Trophoblast cell (in vitro differentiated cells and primary cell): ENCODE data around the gene RPS19.

Experiments used
- DNase-seq, 2 donors: peaks; one replicate each; pipeline ENCODE4 v3.0.0-alpha.2; 2016
- H2AFZ ChIP-seq: 2 replicates; pipeline ENCODE4 v1.6.1; 2013; ENCODE audit warnings: low read length, moderate library complexity, mild to moderate bottlenecking; ENCODE audit not compliant: insufficient read depth, poor library complexity
- H2AK5ac ChIP-seq: 2 replicates; pipeline ENCODE4 v1.6.1; 2013; ENCODE audit warnings: mild to moderate bottlenecking, low read length
- H2BK120ac ChIP-seq: 2 replicates; pipeline ENCODE4 v1.6.1; 2013; ENCODE audit warnings: low read length, mild to moderate bottlenecking, moderate library complexity; ENCODE audit not compliant: insufficient read depth, poor library complexity
- H2BK12ac ChIP-seq: 2 replicates; pipeline ENCODE4 v1.6.1; 2013; ENCODE audit warnings: mild to moderate bottlenecking, low read length, moderate library complexity
- H2BK5ac ChIP-seq: 2 replicates; pipeline ENCODE4 v1.6.1; 2013; ENCODE audit warnings: low read length, low read depth, moderate library complexity, mild to moderate bottlenecking; ENCODE audit not compliant: poor library complexity
- H3K14ac ChIP-seq: 2 replicates; pipeline ENCODE4 v1.6.1; 2013; ENCODE audit warnings: mild to moderate bottlenecking, low read length
- H3K18ac ChIP-seq: 2 replicates; pipeline ENCODE4 v1.6.1; 2013; ENCODE audit warnings: mild to moderate bottlenecking, low read length
- H3K23ac ChIP-seq: 2 replicates; pipeline ENCODE4 v1.6.1; 2013; ENCODE audit warnings: low read length
- H3K27ac ChIP-seq: 2 replicates; pipeline ENCODE4 v1.5.1; 2013; ENCODE audit warnings: low read depth, mild to moderate bottlenecking, inconsistent platforms, low read length, moderate library complexity
- H3K27me3 ChIP-seq: 2 replicates; pipeline ENCODE4 v1.6.1; 2013; ENCODE audit warnings: inconsistent platforms, mild to moderate bottlenecking, low read length, moderate library complexity; ENCODE audit not compliant: insufficient read depth
- H3K36me3 ChIP-seq, 2 experiments: 1 replicate in 1 of 2; 2 replicates in 1 of 2; pipeline ENCODE4 v1.6.1; 2013; ENCODE audit warnings: low read length in 2 of 2, mild to moderate bottlenecking in 2 of 2, moderate library complexity in 1 of 2; ENCODE audit not compliant: insufficient read depth in 2 of 2, control insufficient read depth in 1 of 2
- H3K4ac ChIP-seq: 2 replicates; pipeline ENCODE4 v1.6.1; 2013; ENCODE audit warnings: low read depth, mild to moderate bottlenecking, low read length, moderate library complexity
- H3K4me1 ChIP-seq, 2 experiments: 1 replicate in 1 of 2; 2 replicates in 1 of 2; pipeline ENCODE4 v1.6.1; 2013; ENCODE audit warnings: low read length in 2 of 2, mild to moderate bottlenecking in 2 of 2, moderate library complexity in 1 of 2; ENCODE audit not compliant: insufficient read depth in 2 of 2, control insufficient read depth in 1 of 2
- H3K4me2 ChIP-seq: 2 replicates; pipeline ENCODE4 v1.6.1; 2013; ENCODE audit warnings: inconsistent platforms, mild to moderate bottlenecking, low read length, moderate library complexity
- H3K4me3 ChIP-seq: 2 replicates; pipeline ENCODE4 v1.5.1; 2013; ENCODE audit warnings: mild to moderate bottlenecking, low read depth, low read length, inconsistent platforms
- H3K79me1 ChIP-seq: one replicate; pipeline ENCODE4 v1.6.1; 2013; ENCODE audit warnings: low read length
- H3K79me2 ChIP-seq: 2 replicates; pipeline ENCODE4 v1.6.1; 2013; ENCODE audit warnings: low read length, mild to moderate bottlenecking; ENCODE audit not compliant: control insufficient read depth, insufficient read depth, poor library complexity
- H3K9ac ChIP-seq: 2 replicates; pipeline ENCODE4 v1.6.1; 2013; ENCODE audit warnings: mild to moderate bottlenecking, low read length
- H3K9me3 ChIP-seq: 2 replicates; pipeline ENCODE4 v1.6.1; 2013; ENCODE audit warnings: low read depth, mild to moderate bottlenecking, control low read depth, inconsistent platforms, low read length; ENCODE audit not compliant: insufficient read depth
- H4K12ac ChIP-seq: 2 replicates; pipeline ENCODE4 v1.6.1; 2013; ENCODE audit warnings: low read depth, mild to moderate bottlenecking, low read length, moderate library complexity
- H4K8ac ChIP-seq: 2 replicates; pipeline ENCODE4 v1.6.1; 2013; ENCODE audit warnings: low read depth, mild to moderate bottlenecking, low read length, moderate library complexity
- H4K91ac ChIP-seq: one replicate; pipeline ENCODE4 v1.6.1; 2013; ENCODE audit warnings: low read depth, mild to moderate bottlenecking, low read length, moderate library complexity
- WGBS: extraction: QIAGEN DNeasy Blood & Tissue Kit; methylation state at CpG from one replicate; pipeline ENCODE4 v1.1.7; 2013; ENCODE audit warnings: missing lambda C conversion rate; ENCODE audit not compliant: insufficient read length, insufficient coverage; ENCODE audit errors: extremely low coverage; 5-methylcytosine and 5-hydroxymethylcytosine counted together

RPS19 gene

DNA sequence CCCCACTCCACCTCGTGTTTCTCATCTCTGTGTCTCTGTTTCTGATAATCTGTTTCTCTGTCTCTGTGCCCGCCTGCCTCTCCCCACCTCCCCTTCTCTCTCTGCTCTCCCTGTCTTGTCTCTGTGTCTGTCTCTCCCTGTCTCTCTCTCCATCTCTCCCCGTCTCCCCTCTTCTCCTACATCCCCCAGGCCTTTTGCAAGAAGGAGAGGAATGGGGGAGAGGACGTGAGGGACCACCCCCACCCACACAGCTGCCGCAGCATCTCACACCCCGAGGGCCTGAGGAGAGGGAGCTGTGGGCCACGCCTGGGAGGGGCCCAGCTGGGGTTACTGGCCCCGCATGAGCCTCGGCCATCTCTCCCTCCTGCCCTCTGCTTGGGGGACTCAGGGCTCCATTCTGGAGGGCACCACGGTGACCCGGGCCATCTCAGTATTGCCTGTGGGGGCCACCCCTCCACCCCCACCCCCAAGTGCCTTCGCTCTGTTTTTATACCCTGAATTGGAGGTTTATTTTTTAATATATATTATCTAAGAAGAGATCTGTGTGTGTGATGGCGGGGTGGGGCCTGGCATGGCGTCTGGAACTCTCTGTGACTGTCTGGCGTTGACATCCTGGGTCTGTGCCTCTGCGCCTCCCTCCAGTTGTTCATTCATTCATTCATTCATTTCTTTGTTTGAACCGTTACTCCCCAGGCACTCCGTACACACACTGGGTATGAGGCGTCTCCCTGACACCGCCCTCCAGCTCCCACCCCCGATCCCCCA is 47.0 kb downstream of the RPS19 start:
- no peak overlapping the region for H2AK5ac ChIP-seq
- no peak overlapping the region for H2BK120ac ChIP-seq

GRCh38 chr19:41907994-41908615 is 48.0 kb downstream of the RPS19 start:
- no peak overlapping the region for H3K27ac ChIP-seq
- H3K79me1 ChIP-seq, result no peaks in the 10 kb centered on the region
- H4K91ac ChIP-seq, result no peak overlapping the region
- H3K9ac ChIP-seq, result no peak overlapping the region
- no peak overlapping the region for H4K12ac ChIP-seq
- H3K79me2 ChIP-seq, result no peaks in the 10 kb centered on the region
- H3K4ac ChIP-seq, result no peak overlapping the region
- no peak overlapping the region for H2AFZ ChIP-seq
- H3K36me3 ChIP-seq, result peaks cover 42 to 46% of the 10 kb centered on the region in 2 experiments
- peaks cover 5% of the 10 kb centered on the region for H3K9me3 ChIP-seq
- H3K4me3 ChIP-seq, result no peak overlapping the region
- H2BK120ac ChIP-seq, result no peak overlapping the region
- H2AK5ac ChIP-seq, result no peak overlapping the region
- no peak overlapping the region for H3K4me2 ChIP-seq
- WGBS, result no CpG with 5 or more reads among the region's 25 CpGs
- H4K8ac ChIP-seq, result no peak overlapping the region
- H2BK12ac ChIP-seq, result no peak overlapping the region
- no peak overlapping the region for H3K14ac ChIP-seq
- no peaks in the 10 kb centered on the region for H3K4me1 ChIP-seq
- H3K23ac ChIP-seq, result no peak overlapping the region
- peaks cover 20% of the 10 kb centered on the region for H3K27me3 ChIP-seq
- H3K18ac ChIP-seq, result no peak overlapping the region
- H2BK5ac ChIP-seq, result no peak overlapping the region
- no peak for DNase-seq

More for the DNA sequence above, 47.0 kb downstream of the RPS19 start:
- H3K36me3 ChIP-seq, result peaks cover 52 to 56% of the 10 kb centered on the region in 2 experiments
- no peak overlapping the region for H3K23ac ChIP-seq
- WGBS, result no CpG with 5 or more reads among the region's 21 CpGs
- peaks cover 13% of the 10 kb centered on the region for H3K27me3 ChIP-seq
- H3K9me3 ChIP-seq, result peaks cover 5% of the 10 kb centered on the region
- no peak overlapping the region for H2BK12ac ChIP-seq
- H3K4me1 ChIP-seq, result no peaks in the 10 kb centered on the region
- no peak overlapping the region for H3K4me3 ChIP-seq
- no peak overlapping the region for H3K18ac ChIP-seq
- H3K4me2 ChIP-seq, result no peak overlapping the region
- no peak overlapping the region for H3K14ac ChIP-seq
- H3K79me2 ChIP-seq, result no peaks in the 10 kb centered on the region
- no peak overlapping the region for H3K4ac ChIP-seq
- no peak for DNase-seq
- H4K91ac ChIP-seq, result no peak overlapping the region
- no peaks in the 10 kb centered on the region for H3K79me1 ChIP-seq
- H4K8ac ChIP-seq, result no peak overlapping the region
- no peak overlapping the region for H2BK5ac ChIP-seq
- no peak overlapping the region for H2AFZ ChIP-seq
- H4K12ac ChIP-seq, result no peak overlapping the region
- H3K9ac ChIP-seq, result no peak overlapping the region
- H3K27ac ChIP-seq, result no peak overlapping the region

GRCh38 chr19:41908724-41909464 is 48.8 kb downstream of the RPS19 start:
- H3K79me1 ChIP-seq, result no peaks in the 10 kb centered on the region
- no peak overlapping the region for H3K18ac ChIP-seq
- peaks cover 3% of the 10 kb centered on the region for H3K9me3 ChIP-seq
- no peak overlapping the region for H3K14ac ChIP-seq
- H4K12ac ChIP-seq, result no peak overlapping the region
- H4K91ac ChIP-seq, result no peak overlapping the region
- H3K4me1 ChIP-seq, result no peaks in the 10 kb centered on the region
- no peak overlapping the region for H3K23ac ChIP-seq
- H2AFZ ChIP-seq, result no peak overlapping the region
- no peak overlapping the region for H2BK5ac ChIP-seq
- H2BK120ac ChIP-seq, result no peak overlapping the region
- no peak overlapping the region for H3K4me3 ChIP-seq
- no peak overlapping the region for H3K4ac ChIP-seq
- peaks cover 27% of the 10 kb centered on the region for H3K27me3 ChIP-seq
- H2AK5ac ChIP-seq, result no peak overlapping the region
- H3K36me3 ChIP-seq, result peaks cover 34 to 38% of the 10 kb centered on the region in 2 experiments
- WGBS, result no CpG with 5 or more reads among the region's 11 CpGs
- H4K8ac ChIP-seq, result no peak overlapping the region
- H3K27ac ChIP-seq, result no peak overlapping the region
- H2BK12ac ChIP-seq, result no peak overlapping the region
- H3K79me2 ChIP-seq, result no peaks in the 10 kb centered on the region
- no peak for DNase-seq
- no peak overlapping the region for H3K9ac ChIP-seq
- H3K4me2 ChIP-seq, result no peak overlapping the region

- no peak overlapping the region for H2AFZ ChIP-seq
- no peak overlapping the region for H2BK120ac ChIP-seq
Measured at GRCh38 chr19:41909706-41910105, 49.7 kb downstream of the RPS19 start.

More at GRCh38 chr19:41909706-41910105, 49.7 kb downstream of the RPS19 start:
- no peak for DNase-seq
- Histone ChIP-seq H3K79me1 (no peaks in the 10 kb centered on the region), H2AK5ac (no peak overlapping the region), H3K9ac (no peak overlapping the region), H3K23ac (no peak overlapping the region), H3K4me3 (no peak overlapping the region), H3K36me3 (peaks cover 26 to 30% of the 10 kb centered on the region in 2 experiments), H3K4me1 (no peaks in the 10 kb centered on the region), H2BK12ac (no peak overlapping the region), H4K12ac (no peak overlapping the region), H3K27ac (no peak overlapping the region), H3K9me3 (peaks cover 3% of the 10 kb centered on the region), H3K4me2 (no peak overlapping the region), H3K27me3 (peaks cover 31% of the 10 kb centered on the region), H3K79me2 (no peaks in the 10 kb centered on the region), H3K4ac (no peak overlapping the region), H3K14ac (no peak overlapping the region), H4K8ac (no peak overlapping the region), H4K91ac (no peak overlapping the region), H3K18ac (no peak overlapping the region), H2BK5ac (no peak overlapping the region)
- no CpG with 5 or more reads among the region's 13 CpGs for WGBS
